Adrenal gland (tissue), 5 donors: Measurements from ENCODE around the gene DNAJC3.

ENCODE experiments used
- CTCF ChIP-seq, 6 experiments: fragments of 450-650 bp in 4 of 6; fragments of 200-600 bp in 2 of 6; sonication (generic) in 1 of 6; IDR thresholded peaks; 1 replicate in 5 of 6; 2 replicates in 1 of 6; pipeline versions ENCODE4 v1.5.1 to v1.8.0; 2016 to 2021; ENCODE audit warnings: antibody characterized with exemption in 6 of 6, mild to moderate bottlenecking in 2 of 6, moderate library complexity in 1 of 6
- POLR2A ChIP-seq, 2 donors: fragments of 450-650 bp; IDR thresholded peaks; one replicate each; pipeline ENCODE4 v1.6.1; 2017; ENCODE audit warnings: antibody characterized with exemption in 2 of 2, mild to moderate bottlenecking in 2 of 2, moderate library complexity in 1 of 2
- donor health status: DM: no; HTN: no; CAD: no.

- TF ChIP-seq CTCF (IDR thresholded peaks at IDR 0.05) (no peak), POLR2A (IDR thresholded peaks at IDR 0.05) (no peak)
Observed at GRCh38 chr13:95784161-95784899, 107.4 kb downstream of the DNAJC3 start.
